Prostate gland (tissue), 2 donors: Measurements from ENCODE around the gene ABL2.

Experiments used
- POLR2A ChIP-seq: fragments of 450-650 bp; IDR thresholded peaks from one replicate; pipeline ENCODE4 v1.6.1; 2016; ENCODE audit warnings: antibody characterized with exemption, mild to moderate bottlenecking
- POLR2AphosphoS5 ChIP-seq: sonication (generic); formaldehyde crosslinking; IDR thresholded peaks from one replicate; pipeline ENCODE4 v1.6.1; 2017; ENCODE audit warnings: antibody characterized with exemption
- TF ChIP-seq, protein P1 (sequence below), 4 experiments: fragments of 200-600 bp in 2 of 4; fragments of 450-650 bp in 2 of 4; sonication (generic) in 2 of 4; IDR thresholded peaks; 1 replicate in 3 of 4; 2 replicates in 1 of 4; pipeline ENCODE4 v1.5.1; 2016 to 2019; ENCODE audit warnings: antibody characterized with exemption in 4 of 4, mild to moderate bottlenecking in 2 of 4, moderate library complexity in 2 of 4

- no peak for TF ChIP-seq POLR2A
- TF ChIP-seq, protein P1, sequence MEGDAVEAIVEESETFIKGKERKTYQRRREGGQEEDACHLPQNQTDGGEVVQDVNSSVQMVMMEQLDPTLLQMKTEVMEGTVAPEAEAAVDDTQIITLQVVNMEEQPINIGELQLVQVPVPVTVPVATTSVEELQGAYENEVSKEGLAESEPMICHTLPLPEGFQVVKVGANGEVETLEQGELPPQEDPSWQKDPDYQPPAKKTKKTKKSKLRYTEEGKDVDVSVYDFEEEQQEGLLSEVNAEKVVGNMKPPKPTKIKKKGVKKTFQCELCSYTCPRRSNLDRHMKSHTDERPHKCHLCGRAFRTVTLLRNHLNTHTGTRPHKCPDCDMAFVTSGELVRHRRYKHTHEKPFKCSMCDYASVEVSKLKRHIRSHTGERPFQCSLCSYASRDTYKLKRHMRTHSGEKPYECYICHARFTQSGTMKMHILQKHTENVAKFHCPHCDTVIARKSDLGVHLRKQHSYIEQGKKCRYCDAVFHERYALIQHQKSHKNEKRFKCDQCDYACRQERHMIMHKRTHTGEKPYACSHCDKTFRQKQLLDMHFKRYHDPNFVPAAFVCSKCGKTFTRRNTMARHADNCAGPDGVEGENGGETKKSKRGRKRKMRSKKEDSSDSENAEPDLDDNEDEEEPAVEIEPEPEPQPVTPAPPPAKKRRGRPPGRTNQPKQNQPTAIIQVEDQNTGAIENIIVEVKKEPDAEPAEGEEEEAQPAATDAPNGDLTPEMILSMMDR (IDR thresholded peaks at IDR 0.05): no peak
- no peak for TF ChIP-seq POLR2AphosphoS5
Measured at GRCh38 chr1:179262183-179262582, 32.7 kb upstream of the ABL2 start.
